ENCODE measurements around the gene TNFRSF18.

- no peak for TF ChIP-seq SIN3A (IDR thresholded peaks at IDR 0.05; ENCODE audit: borderline replicate concordance, insufficient read depth, low read length)
- TF ChIP-seq POLR2AphosphoS5 (IDR thresholded peaks at IDR 0.05; ENCODE audit: low read depth, low read length) = no peak
- TF ChIP-seq REST (IDR thresholded peaks at IDR 0.05; ENCODE audit: insufficient read depth in 1 of 2, low read depth in 2 of 2, low read length in 2 of 2) = no peak
- TF ChIP-seq TAF1 (IDR thresholded peaks at IDR 0.05; ENCODE audit: borderline replicate concordance, insufficient read depth, low read length) = no peak
These were observed 9.2 kb downstream of the TNFRSF18 start for GRCh38 chr1:1197188-1197500.

Data from PFSK-1 (cell line).